Measurements from ENCODE around the gene SERHL2.
"Not testable (repeated sequence)": the region's sequence is repeated elsewhere in the genome, so short reads cannot be mapped to it uniquely, and the experiment has no call there.

The SERHL2 gene

GRCh38 chr22:42548597-42549330 is 5.0 kb upstream of the SERHL2 start:
- TF ChIP-seq, protein P1, sequence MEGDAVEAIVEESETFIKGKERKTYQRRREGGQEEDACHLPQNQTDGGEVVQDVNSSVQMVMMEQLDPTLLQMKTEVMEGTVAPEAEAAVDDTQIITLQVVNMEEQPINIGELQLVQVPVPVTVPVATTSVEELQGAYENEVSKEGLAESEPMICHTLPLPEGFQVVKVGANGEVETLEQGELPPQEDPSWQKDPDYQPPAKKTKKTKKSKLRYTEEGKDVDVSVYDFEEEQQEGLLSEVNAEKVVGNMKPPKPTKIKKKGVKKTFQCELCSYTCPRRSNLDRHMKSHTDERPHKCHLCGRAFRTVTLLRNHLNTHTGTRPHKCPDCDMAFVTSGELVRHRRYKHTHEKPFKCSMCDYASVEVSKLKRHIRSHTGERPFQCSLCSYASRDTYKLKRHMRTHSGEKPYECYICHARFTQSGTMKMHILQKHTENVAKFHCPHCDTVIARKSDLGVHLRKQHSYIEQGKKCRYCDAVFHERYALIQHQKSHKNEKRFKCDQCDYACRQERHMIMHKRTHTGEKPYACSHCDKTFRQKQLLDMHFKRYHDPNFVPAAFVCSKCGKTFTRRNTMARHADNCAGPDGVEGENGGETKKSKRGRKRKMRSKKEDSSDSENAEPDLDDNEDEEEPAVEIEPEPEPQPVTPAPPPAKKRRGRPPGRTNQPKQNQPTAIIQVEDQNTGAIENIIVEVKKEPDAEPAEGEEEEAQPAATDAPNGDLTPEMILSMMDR (IDR thresholded peaks at IDR 0.05; ENCODE audit: low read depth, low read length), result no peak
- in situ Hi-C loops (cut with HindIII; ENCODE audit: low sequenced_read_pairs), result no loop called here
- no peak for DNase-seq (ENCODE audit: low read depth, low spot score)
- no peak overlapping the region for H3K4me3 ChIP-seq (ENCODE audit: low read depth, low read length)

DNA sequence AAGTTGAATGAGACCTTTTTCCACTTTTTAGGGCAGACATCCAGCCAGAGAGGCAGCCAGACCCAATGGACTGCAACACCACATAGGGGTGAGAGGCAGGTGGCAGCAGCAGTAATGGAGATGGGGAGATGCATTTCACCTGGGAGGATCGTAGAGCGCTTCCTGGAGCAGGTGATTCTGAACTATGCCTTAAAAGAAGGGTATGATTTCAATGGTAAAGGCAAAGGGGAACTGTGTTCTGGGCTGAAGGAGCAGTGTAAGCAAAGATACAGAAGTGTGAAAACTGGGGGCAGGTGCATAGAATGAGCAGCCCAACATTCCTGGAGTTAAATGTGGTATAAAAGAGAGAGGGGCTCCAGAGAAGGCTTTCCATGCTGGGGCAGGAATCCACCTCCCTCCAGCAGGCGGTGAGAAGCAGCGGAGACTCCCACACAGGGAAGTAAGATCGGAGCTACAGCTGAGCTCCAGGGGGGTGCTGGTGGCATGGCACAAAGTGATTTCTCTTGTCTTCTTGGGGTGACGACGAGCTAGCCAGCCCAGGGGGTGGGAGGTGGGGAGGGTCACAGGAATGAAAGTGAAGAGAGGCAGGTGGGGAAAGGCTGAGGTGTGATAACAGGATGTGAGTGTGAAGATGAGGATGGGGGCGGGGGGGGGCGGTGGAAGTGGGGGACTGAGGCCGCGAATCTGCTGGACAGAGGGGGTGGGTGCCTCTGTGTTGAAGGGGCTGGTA is 4.3 kb upstream of the SERHL2 start:
- H3K4me3 ChIP-seq (ENCODE audit: low read depth, low read length), result no peak overlapping the region
- TF ChIP-seq, protein P1 (IDR thresholded peaks at IDR 0.05; ENCODE audit: low read depth, low read length), result no peak
- DNase-seq (ENCODE audit: low read depth, low spot score), result no peak
- in situ Hi-C loops (cut with HindIII; ENCODE audit: low sequenced_read_pairs), result no loop called here

DNA sequence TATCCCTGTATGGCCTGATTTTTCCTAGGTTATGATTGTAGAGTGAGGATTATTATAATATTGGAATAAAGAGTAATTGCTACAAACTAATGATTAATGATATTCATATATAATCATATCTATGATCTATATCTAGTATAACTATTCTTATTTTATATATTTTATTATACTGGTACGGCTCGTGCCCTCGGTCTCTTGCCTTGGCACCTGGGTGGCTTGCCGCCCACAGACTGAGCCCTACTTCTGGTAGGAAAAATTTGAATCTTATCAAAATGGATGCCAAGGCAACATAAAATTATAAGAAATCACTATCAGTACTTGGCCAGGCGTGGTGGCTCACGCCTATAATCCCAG is 1.5 kb upstream of the SERHL2 start:
- H3K4me3 ChIP-seq (ENCODE audit: low read depth, low read length); in situ Hi-C loops (cut with HindIII; ENCODE audit: low sequenced_read_pairs); DNase-seq (ENCODE audit: low read depth, low spot score): not testable (repeated sequence)

- DNase-seq (ENCODE audit: low read depth, low spot score), result no peak
- TF ChIP-seq, protein P1 (IDR thresholded peaks at IDR 0.05; ENCODE audit: low read depth, low read length), result no peak
- no peak overlapping the region for H3K4me3 ChIP-seq (ENCODE audit: low read depth, low read length)
- in situ Hi-C loops (cut with HindIII; ENCODE audit: low sequenced_read_pairs), result no loop called here
Measured at GRCh38 chr22:42560381-42560780, 6.6 kb downstream of the SERHL2 start.

- peak; percentile 5 for DNase-seq (ENCODE audit: low read depth, low spot score)
- TF ChIP-seq, protein P1 (IDR thresholded peaks at IDR 0.05; ENCODE audit: low read depth, low read length), result peak; percentile 63
- in situ Hi-C loops (cut with HindIII; ENCODE audit: low sequenced_read_pairs), result no loop called here
- no peak overlapping the region for H3K4me3 ChIP-seq (ENCODE audit: low read depth, low read length)
Measured at GRCh38 chr22:42560781-42561180, 7.0 kb downstream of the SERHL2 start.

DNA sequence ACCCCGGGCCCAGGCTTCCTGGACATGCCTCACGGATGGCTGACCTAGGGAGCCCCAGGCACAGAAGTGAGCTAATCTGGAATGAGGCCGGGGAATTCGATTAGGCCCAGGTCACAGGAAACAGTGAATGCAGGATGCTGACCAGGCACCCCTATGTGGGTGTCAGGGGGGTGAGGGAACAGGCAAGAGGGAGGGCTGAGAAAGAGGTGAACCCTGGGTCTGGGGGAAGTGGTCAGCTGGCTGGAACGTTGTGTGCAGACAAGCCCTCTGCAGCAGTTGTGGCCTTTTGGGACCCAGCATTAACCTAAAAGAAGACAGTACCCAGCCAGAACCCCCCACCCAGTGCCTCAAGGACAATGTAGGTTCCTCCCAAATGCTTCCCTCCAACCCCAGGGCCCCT is 8.1 kb downstream of the SERHL2 start:
- TF ChIP-seq, protein P1 (IDR thresholded peaks at IDR 0.05; ENCODE audit: low read depth, low read length), result no peak
- in situ Hi-C loops (cut with HindIII; ENCODE audit: low sequenced_read_pairs), result no loop called here
- H3K4me3 ChIP-seq (ENCODE audit: low read depth, low read length), result no peak overlapping the region
- no peak for DNase-seq (ENCODE audit: low read depth, low spot score)

DNA sequence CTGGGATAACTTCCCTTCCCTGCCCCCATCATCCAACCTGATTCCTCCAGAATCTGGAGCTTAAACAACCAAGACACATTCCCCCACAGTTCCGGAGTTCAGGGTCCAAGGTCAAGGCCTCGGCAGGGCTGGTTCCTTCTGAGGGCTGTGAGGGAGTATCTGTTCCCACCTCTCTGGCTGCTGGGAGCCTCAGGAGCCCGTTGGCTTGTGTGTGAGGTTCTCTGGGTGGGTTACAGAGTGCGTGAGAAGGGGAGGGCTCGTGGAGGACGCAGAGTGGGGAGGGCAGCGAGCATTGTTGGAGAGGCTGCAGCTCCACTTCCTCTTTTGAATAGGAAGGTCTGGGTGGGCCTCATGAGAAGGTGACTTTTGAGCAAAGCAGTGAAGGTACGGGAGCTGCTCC is 8.5 kb downstream of the SERHL2 start:
- DNase-seq (ENCODE audit: low read depth, low spot score), result no peak
- in situ Hi-C loops (cut with HindIII; ENCODE audit: low sequenced_read_pairs), result no loop called here
- TF ChIP-seq, protein P1 (IDR thresholded peaks at IDR 0.05; ENCODE audit: low read depth, low read length), result no peak
- H3K4me3 ChIP-seq (ENCODE audit: low read depth, low read length), result no peak overlapping the region
